LNCaP clone FGC (cell line): ENCODE results near the gene RNF44.

Experiments
- DNase-seq: peaks from one replicate; pipeline ENCODE4 v3.0.0-alpha.2; 2011; ENCODE audit warnings: low read depth
- H3K4me3 ChIP-seq: 2 replicates; pipeline ENCODE4 v1.5.1; 2011; ENCODE audit warnings: mild to moderate bottlenecking, low read depth, low read length, control low read depth
- CTCF ChIP-seq: IDR thresholded peaks from 2 replicates; pipeline ENCODE4 v1.5.1; 2012; ENCODE audit warnings: mild to moderate bottlenecking; ENCODE audit not compliant: control insufficient read depth, insufficient read depth; ENCODE audit errors: extremely low read depth

Gene RNF44

GRCh38 chr5:176536902-176537553 lies at the start of gene RNF44:
RNF44 (minus strand) TSS chr5:176537402; CDS start chr5:176532472, 4,930 bp downstream.
- TF ChIP-seq CTCF, result no peak
- peak within 1 kb of the TSS; percentile 93 for H3K4me3 ChIP-seq
- DNase-seq, result peak; percentile 89

DNA sequence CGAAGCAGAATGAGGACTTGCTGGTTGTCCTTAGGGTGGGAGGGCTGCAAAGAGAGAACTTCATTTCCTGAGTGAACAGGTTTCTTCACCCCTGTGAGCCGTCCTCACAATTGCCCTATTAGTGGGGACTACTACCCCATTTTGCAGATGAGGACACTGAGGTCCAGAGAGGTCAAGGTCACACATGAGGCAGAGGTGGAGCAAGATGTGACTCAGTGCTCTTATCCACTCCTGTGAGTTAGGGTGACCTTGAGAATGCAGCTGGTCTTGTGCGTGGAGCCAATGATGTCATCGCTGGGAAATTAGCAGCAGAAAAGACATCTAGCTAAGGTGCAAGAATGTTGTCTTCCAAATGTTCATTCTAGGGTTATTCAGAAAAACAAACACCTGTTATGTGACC lies 45.9 kb upstream of the RNF44 start:
- no peak for TF ChIP-seq CTCF
- no peak overlapping the region for H3K4me3 ChIP-seq
- no peak for DNase-seq

- no peak for TF ChIP-seq CTCF
- no peak for DNase-seq
- H3K4me3 ChIP-seq, result no peak overlapping the region
Observed at GRCh38 chr5:176581361-176581760, 44.2 kb upstream of the RNF44 start.

- no peak overlapping the region for H3K4me3 ChIP-seq
- DNase-seq, result no peak
- TF ChIP-seq CTCF, result no peak
Observed at GRCh38 chr5:176579323-176579722, 42.1 kb upstream of the RNF44 start.

GRCh38 chr5:176578391-176578808 lies 41.2 kb upstream of the RNF44 start:
- H3K4me3 ChIP-seq, result no peak overlapping the region
- TF ChIP-seq CTCF, result peak; percentile 91
- peak; percentile 72 for DNase-seq

DNA sequence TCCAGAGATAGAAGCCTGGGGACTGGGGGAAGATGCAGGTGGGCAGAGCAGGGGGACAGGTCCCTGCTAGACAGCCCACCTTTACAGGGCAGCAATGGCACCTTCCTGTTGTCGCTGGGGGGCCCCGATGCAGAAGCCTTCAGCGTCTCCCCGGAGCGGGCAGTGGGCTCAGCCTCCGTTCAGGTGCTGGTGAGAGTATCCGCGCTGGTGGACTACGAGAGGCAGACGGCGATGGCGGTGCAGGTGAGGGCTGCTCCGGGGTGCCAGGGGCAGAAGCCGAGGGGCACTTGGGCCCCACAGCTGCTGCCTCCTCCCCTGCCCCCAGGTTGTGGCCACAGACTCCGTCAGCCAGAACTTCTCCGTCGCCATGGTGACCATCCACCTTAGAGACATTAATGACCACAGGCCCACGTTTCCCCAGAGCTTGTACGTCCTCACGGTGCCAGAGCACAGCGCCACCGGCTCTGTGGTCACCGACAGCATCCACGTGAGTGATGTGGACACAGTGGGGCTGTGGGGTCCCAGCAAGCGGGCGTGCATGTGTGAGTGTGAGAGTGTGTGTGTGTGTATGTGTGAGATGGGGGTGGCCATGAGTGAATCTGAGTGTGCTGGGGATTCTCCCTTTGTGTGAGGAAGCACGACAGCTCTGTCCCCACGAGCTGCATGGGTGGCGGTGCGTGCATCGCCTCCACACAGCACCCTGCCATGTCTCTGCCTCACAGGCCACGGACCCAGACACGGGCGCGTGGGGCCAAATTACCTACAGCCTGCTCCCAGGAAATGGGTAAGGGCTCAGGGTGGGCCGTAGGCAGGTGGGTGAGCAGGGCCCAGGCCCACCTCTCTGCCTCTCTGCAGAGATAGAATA lies 40.3 kb upstream of the RNF44 start:
- no peak for DNase-seq
- H3K4me3 ChIP-seq, result no peak overlapping the region
- TF ChIP-seq CTCF, result no peak
